ENCODE measurements around the gene CHRNA3.

The CHRNA3 gene

GRCh38 chr15:78651007-78651406 is 30.2 kb upstream of the CHRNA3 start:
- no peak overlapping the region for H3K27ac ChIP-seq (ENCODE audit: extremely low read depth, low read depth, low read length)
- CTCF ChIA-PET, result interaction anchor here (0.8 to 2.7 kb wide), 3 partner anchors 10 to 59 kb away, joined by 3 to 17 read pairs (median 3); no protein-coding TSS in a partner anchor
- no peaks in the 10 kb centered on the region for H3K36me3 ChIP-seq (ENCODE audit: control insufficient read depth in 2 of 2, insufficient read depth in 1 of 2, low read length in 2 of 2)
- H3K4me1 ChIP-seq (ENCODE audit: control insufficient read depth, insufficient read depth, low read length), result no peaks in the 10 kb centered on the region
- POLR2A ChIA-PET, result no interaction called here
- H3K4me3 ChIP-seq (ENCODE audit: low read depth, low read length), result no peak overlapping the region
- H3K9me3 ChIP-seq (ENCODE audit: control insufficient read depth, insufficient read depth, low read depth, low read length), result no peaks in the 10 kb centered on the region
- no peak for TF ChIP-seq BCL11B (tag by site-specific recombination; IDR thresholded peaks at IDR 0.05; ENCODE audit: low read depth)
- no peak for TF ChIP-seq ZBTB48 (tag by site-specific recombination; IDR thresholded peaks at IDR 0.05)
- TF ChIP-seq ZNF362 (tag by site-specific recombination; IDR thresholded peaks at IDR 0.05), result no peak
- no peak for TF ChIP-seq YY1 (tag by site-specific recombination; IDR thresholded peaks at IDR 0.05)
- no peak for TF ChIP-seq ZNF391 (tag by site-specific recombination; IDR thresholded peaks at IDR 0.05; ENCODE audit: borderline replicate concordance, low read depth)
- TF ChIP-seq ZNF174 (tag by site-specific recombination; IDR thresholded peaks at IDR 0.05), result no peak
- TF ChIP-seq ZNF23 (tag by site-specific recombination; IDR thresholded peaks at IDR 0.05; ENCODE audit: borderline replicate concordance), result no peak
- TF ChIP-seq EGR2 (tag by site-specific recombination; IDR thresholded peaks at IDR 0.05; ENCODE audit: low read depth), result no peak
- TF ChIP-seq ZNF513 (tag by site-specific recombination; IDR thresholded peaks at IDR 0.05), result no peak
- no peak for TF ChIP-seq ZNF423 (tag by site-specific recombination; IDR thresholded peaks at IDR 0.05)
- no peak for TF ChIP-seq ZNF549 (tag by site-specific recombination; IDR thresholded peaks at IDR 0.05)
- TF ChIP-seq ZNF335 (tag by site-specific recombination; conservative IDR thresholded peaks at IDR 0.05), result no peak
- no peak for TF ChIP-seq ZNF157 (tag by site-specific recombination; IDR thresholded peaks at IDR 0.05)
- no peak for TF ChIP-seq ZBTB21 (tag by site-specific recombination; IDR thresholded peaks at IDR 0.05)
- TF ChIP-seq ZNF704 (tag by site-specific recombination; IDR thresholded peaks at IDR 0.05), result no peak
- no peak for TF ChIP-seq PRDM10 (tag by site-specific recombination; IDR thresholded peaks at IDR 0.05)
- no peak for TF ChIP-seq ZNF837 (tag by site-specific recombination; IDR thresholded peaks at IDR 0.05)
- TF ChIP-seq ZNF146 (tag by site-specific recombination; IDR thresholded peaks at IDR 0.05), result no peak
- no peak for TF ChIP-seq ZNF626 (tag by site-specific recombination; IDR thresholded peaks at IDR 0.05)
- no peak for TF ChIP-seq MYNN (tag by site-specific recombination; IDR thresholded peaks at IDR 0.05; ENCODE audit: borderline replicate concordance)
